ENCODE data around the gene SCGB3A1.

GRCh38 chr5:180623411-180623834, 32.1 kb upstream of the SCGB3A1 start:
- TF ChIP-seq CTCF (IDR thresholded peaks at IDR 0.05 in 8 of 11, conservative IDR thresholded peaks at IDR 0.05 in 3 of 11) (no peak), POLR2A (IDR thresholded peaks at IDR 0.05) (no peak), POLR2AphosphoS5 (IDR thresholded peaks at IDR 0.05) (peak; percentile 11 to 71 (median 71))
